Epidermal melanocyte (primary cell): ENCODE measurements around the gene GLI2.
A peak's percentile ranks its signal among the peaks of the same experiment; 100 is the strongest.

ENCODE experiments used
- DNase-seq: peaks from one replicate; pipeline ENCODE4 v3.0.0; 2011; ENCODE audit warnings: low spot score; ENCODE audit not compliant: insufficient read length

GLI2 gene

DNA sequence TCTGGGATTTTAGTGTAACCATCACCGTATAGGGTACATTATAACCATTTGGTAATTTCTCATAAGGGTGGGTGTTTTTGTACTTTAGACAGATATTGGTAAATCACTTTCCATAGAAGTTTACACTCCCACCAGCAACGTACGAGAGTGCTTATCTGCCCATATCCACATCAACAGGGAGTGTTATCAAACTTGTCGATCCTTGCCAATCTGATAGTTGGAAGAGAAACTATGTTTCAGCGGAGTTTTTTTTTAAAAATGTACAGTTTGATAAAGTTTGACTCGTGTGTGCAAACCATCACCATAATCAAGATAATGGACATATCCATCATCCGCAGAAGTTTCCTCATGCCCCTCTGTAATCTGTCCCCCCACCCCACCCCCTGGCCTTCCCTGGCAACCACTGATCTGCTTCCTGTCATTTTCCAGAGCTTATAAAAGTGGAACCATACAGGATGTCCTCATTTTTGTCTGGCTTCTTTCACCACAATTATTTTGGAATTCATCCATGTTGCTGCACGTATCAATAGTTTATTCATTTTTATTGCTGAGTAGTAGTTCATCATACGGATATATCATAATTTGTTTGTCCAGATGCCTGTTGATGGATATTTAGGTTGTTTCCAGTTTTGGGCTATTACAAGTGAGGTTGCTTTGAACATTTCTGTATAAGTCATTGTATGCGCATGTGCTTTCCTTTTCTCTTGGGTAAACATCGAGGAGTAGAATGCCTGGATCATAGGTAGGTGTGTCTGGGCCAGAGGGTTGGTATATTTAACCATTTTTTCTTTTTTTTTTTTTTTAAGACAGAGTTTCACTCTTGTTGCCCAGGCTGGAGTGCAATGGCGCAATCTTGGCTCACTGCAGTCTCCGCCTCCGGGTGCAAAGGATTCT, 18.6 kb downstream of the GLI2 start:
- no peak for DNase-seq

DNA sequence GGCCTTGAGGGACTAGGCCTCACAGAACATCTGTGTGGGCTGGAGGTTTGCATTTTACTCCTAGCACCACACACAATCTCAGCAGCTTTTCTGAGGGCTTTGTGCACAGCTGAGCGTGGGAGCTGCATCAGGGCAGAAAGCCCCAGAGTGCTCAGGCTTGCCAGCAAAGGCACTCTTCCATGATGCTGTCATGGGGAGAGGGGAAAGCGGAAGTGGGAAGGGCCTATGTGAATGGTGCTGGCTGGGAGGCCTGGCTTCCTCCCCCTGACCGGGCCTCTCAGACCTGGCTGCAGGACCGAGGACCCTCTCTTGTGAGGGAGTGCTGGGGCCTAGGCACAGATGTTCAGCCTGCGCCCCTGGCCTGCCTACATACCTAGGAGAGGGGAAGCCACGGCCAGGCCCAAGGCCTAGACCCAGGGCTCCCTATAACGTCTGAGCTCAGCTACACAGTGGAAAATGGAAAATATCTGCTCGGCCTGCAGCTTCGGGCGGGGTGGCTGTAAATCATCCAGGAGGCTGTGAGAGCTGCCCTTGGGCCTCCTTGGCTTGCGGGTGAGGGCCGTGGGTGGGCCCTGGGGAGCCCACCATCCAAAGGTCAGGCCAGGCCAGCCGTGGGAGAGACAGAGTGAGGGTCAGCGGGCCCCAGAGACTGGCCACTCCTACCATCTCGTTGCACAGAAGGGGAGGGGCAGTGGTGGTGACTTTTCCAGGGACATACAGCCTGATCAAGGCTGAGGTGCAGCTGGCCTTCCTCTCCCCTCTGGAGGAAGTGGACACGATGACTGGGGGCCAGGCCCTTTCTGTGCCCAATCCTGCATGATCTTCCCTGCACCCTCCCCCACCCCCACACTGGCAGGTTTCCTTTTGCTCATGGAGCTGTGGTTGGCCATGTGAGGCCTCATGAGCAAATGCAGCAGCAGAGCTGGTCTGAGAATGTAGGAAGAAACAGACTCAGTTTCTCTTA, 22.8 kb downstream of the GLI2 start:
- DNase-seq, result no peak

DNA sequence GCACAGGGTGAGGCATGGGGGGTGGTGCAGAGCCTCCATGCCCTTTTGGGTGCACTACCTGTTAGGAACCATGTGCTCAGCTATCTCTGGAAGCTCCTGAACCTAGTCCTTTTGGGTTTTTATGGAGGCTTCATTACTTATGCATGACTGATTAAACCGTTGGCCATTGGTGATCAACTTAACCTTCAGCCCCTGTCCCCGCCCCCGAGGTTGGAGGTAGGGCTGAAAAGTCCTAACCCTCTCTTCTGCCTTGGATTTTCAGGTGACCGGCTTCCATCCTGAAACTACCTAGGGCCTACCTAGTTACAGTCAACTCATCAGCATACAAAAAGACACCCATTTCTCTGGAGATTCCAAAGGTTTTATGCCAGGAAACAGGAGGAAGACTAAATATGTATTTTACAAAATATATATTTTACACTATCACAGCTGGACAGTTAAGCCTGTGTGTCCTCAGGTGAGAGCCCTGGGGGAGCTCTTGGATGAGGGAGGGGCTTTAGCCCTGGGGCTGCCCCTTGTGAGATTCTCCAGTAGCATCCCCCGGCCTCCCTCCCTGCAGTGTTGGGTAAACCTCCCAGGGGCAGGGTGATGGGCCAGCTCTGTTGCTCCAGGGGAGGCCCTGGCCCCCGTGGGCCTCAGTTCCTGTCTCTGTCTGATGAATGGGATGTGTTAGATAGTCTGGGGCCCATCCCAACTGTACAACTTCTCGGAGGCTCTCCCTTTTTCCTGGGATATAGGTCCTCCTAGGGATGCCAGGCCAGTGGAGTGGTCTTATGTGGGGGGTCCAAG, 24.1 kb downstream of the GLI2 start:
- no peak for DNase-seq

DNA sequence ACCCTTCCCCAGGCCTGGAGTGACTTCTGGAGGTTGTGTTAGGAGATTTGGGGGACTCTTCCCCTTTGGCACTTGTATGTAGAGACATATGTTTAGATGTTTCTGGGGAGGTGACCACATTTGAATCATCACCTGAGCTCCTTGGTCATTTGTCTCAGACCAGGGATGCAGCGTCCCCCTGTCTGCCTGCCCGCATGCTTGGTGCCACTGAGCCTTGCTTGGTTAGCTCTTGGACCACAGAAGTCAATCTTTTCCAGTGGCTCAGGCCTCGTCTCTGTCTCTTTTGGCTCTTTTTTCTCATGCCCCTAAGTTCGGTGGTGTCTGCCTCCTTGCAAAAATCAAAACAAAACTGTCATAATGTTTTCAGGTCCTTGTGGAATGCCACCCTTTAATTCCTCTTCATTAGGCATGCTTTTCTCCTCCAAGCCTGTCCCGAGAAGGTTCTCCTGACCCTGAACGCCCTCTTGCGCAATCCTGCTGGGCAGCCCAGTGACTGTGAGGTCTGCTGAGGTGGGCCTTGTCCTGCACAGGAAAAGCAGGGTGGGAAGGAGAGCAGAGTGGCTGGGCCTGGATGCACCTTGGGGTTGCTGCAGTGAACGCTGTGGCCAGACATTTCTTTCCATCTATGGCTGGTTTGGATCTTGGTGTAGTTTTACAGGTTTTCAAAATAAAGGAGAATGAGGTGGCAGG, 24.9 kb downstream of the GLI2 start:
- DNase-seq, result no peak

DNA sequence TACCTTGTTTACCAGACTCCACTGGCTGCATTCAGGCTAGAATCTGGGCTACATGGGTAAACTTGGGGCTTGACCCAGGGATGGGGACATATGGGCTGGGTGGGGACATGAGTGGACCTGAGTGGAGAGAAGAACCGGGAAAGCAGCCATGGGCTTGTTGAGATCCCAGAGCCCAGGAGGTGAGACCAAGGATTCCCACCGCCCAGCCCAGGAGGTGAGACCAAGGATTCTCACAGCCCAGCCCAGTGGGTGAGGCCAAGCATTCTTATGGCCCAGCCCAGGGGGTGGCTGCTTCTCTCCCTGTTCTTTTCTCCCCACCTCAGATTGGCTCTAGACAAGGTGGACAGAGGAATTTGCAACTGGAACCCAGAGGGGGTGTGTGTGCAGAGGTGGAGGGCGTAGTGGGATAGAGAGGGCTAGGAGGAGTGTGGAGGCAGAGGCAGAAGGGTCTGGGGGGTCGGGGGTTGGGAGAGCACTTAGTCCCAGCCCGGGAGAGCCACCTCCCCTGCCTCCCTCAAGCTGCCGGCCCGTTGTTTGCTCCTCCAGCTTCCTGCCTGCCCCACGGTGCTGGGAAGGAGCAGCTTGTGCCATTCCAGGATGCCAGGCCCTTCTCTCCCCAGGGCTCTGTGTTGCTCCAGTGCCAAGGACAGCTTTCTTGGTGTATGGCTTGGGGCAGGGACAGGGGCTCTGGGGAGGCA, 25.6 kb downstream of the GLI2 start:
- DNase-seq, result no peak

DNA sequence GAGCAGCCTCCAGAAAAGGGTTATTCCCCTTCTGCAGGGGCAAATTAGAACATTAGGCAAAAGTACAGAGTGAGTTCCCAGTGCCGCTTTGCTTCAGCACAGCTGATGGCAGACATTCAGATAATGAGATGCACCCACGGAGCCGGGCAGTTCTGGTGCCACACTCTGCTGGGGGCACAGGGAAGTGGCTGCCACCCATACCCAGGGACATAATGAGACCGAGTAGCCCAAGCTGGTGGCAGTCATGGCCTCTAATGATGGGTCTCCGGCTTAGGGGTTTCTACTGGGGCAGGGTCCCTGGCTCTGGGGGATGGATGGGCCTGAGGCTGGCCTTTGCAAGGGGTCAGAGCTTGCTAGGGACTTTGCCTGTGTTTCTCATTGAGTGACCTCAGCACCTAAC, 26.2 kb downstream of the GLI2 start:
- DNase-seq, result no peak

DNA sequence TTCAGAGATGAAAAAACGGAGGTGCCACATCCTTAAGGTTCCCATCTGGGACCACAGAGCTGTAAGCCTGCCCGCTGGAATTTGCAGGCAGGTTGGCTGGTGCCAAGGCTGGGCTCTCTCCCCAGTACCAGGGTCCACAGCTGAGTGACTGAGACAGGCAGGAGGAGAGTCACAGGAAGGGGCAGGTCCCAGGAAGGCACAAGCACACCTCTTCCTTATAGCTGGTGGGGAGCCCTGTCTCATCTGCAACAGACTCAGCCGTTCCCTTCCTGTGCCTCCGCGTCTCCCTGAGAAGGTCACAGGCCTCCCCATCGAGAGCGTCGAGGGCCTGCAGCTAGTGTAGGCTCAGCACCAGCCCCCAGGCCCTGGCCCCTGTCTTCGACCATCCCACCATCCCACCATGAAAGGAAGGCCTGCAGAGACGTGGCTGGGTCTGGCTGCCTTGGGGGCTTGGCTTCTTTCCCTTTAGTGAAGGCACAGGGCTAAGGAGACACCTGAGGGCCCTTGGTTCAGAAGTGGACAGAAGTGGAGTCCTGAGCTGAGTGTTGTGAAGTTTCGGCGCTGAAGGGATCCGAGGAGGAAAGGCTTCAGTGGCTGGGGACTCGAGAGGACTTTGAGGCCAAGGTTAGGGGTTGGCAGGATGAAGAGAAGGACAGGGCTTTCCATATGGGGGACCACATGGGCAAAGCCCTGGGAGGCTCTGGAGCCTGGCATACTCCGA, 26.8 kb downstream of the GLI2 start:
- DNase-seq, result no peak

DNA sequence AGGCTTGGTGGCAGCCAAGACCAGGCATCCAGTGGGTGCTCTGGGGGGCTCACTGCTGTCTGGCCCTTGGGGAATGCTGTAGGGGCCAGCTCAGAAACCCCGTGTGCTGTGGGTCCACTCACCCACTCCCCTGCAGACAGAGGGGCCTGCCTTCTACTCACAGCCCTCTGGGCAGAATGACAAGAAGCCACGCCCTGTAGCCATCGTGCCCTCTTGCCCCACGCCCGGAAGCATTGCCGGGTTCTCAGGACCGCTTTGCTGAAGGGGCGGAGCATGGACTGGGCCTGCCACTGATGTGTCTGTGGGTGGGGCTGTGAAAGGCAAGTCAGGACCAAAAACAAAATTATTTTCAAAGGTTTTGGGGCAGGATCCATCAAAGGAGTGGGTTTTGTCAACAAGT, 27.8 kb downstream of the GLI2 start:
- DNase-seq, result no peak

DNA sequence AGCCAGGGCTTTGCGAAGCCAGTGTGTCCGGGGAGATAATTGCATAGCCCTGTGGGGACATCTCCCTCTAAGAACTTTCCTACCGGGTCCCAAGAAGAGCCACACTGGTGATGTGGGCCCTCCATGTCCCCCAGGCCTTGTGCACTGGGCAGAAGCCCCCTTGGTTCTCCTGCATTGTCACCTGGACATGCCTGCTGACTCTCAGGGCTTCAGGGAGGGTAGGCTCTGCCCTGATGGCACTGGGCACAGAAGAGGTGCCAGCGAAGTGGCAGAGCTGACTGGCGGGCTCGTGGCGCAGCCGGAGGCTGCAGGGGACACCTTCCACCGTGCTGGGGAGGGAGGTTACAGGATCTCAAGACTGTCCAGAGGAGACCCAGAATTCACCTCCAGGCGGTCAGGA, 28.3 kb downstream of the GLI2 start:
- DNase-seq, result no peak

DNA sequence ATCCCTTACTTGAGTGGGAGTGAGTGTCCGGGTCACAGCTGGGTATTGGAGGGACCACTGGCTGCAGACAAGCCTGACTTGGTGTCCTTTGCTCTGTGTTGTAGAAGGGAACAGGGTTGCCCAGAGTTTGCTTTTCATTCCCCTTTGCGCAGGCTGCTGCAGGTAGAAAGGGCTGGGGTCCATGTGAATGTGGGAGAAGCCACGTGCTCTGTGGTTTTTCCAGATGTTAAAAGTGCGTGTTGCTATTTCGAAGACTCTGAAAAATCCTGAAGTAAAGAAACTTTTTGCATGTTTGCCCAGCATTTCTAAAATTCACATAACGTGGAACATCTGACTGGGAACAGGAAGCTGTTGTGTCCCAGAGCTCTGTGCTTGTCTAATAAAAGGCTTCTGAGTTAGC, 28.8 kb downstream of the GLI2 start:
- peak; percentile 45 for DNase-seq

DNA sequence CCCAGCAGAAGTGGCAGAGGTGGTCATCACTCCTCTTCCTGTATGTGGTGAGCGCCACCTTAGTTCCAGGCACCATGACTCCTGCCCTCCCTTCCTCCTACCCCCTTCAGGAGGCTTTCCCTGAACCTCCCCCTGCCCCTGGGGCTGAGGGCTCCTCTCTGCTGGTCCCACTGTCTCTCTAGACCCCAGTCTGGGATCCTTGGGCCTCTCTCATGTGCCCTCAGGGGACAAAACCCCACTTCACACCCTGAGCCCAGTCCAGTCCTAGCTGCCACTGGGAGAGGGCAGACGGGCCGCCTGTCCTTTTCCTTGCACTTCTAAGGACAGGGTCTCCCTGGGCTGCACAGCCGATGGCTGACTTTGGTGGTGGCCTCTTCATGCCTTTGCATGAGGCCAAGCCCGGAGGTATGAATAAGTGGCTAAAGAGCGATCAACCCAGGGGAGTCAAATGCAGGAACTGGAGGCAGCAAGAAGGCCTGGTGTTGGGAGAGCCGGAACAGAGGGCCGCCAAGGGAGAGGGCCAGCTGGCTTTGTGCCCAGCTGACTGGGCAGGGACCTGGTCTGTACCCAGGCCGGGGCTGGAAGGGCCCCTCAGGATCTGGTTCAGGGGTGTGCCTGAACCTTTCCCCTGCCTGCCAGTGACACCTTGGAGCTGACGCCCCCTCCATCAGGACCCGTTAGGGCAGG, 29.5 kb downstream of the GLI2 start:
- DNase-seq, result no peak

DNA sequence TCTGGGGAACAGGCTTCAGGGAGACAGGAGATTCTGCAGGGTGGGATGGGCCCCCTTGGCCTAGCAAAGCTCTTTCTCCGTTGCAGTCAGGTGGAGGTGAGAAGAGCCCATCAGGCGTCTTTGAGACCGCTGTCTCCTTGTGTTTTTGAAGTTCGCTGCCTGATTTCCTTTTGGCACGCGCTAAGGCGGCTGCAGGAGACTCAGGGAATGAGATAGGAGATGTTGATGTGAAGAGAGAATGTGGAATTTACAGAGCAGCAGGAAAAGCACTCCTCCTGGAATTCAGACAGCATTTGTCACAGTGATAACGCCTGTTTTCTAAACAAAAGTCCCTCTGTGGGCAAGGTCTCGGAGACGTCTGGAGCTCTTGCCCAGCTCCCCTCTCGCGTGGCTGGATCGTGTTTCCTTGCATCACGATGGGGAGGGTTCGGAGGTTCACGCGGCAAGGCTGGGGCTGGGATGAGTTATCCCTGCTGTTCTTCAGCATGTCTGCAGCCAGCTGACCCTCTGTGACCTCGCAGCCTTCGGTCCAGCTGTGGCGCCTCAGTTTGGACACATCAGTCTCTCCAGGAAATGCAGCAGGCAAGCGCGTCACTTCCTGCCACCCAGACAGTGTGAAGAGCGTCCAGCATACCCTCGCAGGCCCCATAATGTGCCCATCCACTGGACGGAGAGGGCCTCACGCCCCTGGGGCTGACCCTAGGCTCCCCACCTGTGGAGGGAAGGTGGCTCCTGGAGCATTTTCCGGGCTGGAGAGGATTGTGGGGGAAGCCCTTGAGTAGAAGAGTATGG, 30.2 kb downstream of the GLI2 start:
- peak; percentile 44 for DNase-seq

DNA sequence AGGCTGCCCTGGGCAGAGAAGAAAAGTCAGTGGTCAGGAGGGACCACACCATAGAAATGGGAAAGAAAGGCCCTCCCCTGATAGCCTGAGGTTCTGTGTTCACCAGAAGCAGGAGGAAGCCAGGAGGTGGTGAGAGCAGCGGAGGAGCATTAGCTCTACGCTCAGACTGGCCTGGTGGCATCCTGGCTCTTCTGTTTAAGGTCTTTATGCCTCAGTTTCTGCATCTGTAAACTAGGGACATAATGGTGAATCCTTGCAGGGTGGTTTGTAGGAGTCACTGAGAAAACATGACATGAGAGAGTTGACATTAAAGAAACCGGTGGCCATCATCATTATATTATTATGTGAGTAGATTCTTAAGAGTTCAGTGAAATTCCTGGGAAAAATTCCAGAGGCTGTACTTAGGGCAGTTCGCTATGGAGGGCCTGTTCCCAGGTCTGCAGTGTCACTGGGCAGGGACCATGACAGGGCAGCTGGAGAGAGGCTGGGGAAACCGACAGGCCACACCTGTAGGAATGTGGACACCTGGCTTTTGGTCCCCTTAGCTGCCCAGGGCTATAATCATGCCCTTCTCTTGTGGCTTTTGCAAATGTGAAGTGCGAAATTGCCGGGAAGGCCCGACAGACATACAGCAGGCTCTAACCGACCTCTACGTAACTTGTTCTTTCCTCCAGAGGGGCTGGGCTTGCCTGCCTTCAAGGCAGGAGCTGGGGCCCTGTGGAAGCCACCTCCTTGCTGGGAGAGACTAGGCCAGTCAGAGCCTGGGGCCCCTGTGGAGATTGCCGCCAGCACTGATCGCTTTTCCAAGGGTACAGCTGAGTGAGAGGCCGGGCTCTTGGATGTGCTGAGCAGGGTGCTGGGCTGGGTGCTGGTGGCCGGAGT, 31.0 kb downstream of the GLI2 start:
- DNase-seq, result no peak

DNA sequence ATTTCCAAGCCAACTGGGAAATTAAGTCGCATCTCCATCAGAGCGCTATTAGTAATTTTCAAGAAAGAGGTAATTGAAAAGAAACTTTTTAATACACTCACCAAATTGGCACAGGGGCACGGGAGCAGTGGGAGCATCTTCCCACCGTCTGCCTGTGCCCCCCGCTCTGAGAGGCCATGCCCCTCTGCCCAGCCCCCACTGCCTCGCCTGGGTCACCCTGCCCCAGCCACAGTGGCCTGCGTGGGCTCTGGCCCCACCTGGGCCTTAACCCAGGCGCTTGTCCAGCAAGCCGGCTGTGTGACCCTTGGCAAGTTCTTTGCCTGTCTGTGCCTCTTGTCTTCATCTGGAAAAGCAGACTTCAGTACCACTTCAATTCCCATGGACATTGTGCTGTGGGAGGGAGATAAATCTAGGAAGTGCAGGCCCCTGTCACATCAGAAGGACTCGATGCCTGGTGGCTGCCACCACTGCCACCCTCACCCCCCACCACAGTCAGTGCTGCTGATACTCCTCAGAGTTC, 31.9 kb downstream of the GLI2 start:
- DNase-seq, result no peak

DNA sequence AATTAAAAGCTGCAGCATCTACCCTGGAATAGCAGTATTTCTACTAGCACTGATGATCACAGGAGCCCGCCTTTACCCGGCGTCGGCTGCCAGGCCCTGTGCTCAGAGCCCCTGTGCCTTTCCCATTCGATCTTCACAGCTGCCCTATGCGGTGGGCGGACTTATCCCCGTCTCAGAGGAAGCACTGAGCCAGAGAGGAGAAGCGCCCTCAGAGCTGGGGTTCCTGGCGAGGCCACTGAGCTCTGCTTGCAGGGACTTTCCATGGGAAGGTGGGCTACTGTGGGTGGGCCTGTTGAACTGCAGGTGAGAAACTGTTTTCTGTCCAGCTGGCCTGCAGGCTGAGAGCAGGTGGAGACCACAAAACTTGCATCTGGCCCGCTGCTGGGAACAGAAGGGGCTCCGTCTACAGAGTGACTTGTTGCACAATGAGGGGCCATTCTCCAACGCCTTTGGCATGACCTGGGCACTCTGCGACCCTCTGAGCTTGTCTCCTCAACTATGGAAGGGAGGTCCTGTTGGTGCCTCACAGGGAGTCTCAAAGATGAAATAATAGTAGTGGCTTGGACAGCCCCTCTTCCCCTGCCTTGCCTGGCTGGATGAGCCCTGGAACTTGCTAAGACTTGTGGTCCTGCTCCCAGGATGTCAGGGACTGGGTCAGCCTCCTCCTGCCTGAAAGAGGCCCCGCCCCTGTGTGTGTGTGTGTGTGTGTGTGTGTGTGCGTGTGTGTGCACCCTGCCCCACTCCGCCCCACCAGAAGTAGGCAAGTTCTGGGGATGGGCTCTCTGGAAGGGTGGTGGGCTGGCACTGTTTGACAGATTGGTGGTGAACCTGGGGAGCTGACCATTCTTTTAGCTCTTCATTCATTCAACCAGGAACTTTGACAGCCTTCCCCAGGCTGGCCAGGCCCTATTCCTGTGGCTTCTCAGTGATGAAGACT, 32.7 kb downstream of the GLI2 start:
- DNase-seq, result no peak
